ENCODE results near the gene HJV. TPM values are rescaled to one million over a fixed set of nuclear protein-coding genes. Genes with fewer than 3 reads are reported as not detected.
"Not testable (repeated sequence)": the region's sequence is repeated elsewhere in the genome, so short reads cannot be mapped to it uniquely, and the experiment has no call there.

HJV gene, protein sequence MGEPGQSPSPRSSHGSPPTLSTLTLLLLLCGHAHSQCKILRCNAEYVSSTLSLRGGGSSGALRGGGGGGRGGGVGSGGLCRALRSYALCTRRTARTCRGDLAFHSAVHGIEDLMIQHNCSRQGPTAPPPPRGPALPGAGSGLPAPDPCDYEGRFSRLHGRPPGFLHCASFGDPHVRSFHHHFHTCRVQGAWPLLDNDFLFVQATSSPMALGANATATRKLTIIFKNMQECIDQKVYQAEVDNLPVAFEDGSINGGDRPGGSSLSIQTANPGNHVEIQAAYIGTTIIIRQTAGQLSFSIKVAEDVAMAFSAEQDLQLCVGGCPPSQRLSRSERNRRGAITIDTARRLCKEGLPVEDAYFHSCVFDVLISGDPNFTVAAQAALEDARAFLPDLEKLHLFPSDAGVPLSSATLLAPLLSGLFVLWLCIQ
- total RNA-seq: not detected

DNA sequence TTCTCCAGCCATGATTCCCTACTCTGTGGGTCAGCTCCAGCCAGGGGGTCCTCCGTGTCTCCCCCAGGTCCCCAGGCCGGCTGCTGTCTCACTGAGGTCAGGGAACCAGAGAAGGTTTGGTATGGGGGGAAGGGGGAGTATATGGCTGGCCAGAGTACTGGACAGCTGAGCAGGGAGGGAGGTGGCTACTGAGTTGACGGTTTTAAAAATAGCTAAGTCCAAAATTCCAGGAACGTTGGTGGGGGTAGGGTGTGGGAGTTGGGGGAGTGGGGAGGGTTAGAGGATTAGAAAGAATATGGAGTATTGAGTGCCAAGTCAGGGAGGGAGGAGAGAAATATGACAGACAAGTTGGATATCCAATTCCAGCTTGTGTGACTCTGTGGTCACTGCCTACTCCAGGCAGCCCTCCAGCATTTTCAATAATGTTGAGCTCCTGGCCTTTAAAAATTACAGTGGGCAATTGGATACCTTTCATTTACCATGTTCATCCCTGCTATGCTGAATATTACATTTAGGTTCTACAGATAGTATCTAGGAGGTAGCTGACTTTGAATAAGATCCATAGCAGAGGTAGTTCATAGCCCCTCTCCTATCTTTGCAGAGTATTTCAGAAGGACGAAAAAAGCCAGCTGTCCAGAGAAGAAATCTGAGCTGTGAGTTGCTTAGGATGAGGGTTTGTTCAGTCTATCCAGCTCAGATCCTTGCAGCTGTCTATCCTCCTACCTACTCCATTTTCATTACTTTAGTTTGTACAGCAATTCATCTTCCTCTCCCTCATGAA is at the start of gene HJV:
Gene HJV, minus strand, starts transcription at position 114 of the 781 bp plus-strand sequence. CDS start 1,504 bp downstream, outside the sequence.
- POLR2A ChIA-PET: interaction anchor here (0.7 to 1.8 kb wide), 3 partner anchors 29 to 58 kb away, joined by 3 to 7 read pairs (median 5); partner anchors contain the start of genes ANKRD34A and POLR3GL
- peaks cover 12% of the 10 kb centered on the region for H3K4me1 Mint-ChIP-seq
- peaks cover 75% of the 10 kb centered on the region for H3K27me3 Mint-ChIP-seq
- CTCF ChIA-PET: interaction anchor here (0.6 to 3.3 kb wide), 8 partner anchors 9 to 176 kb away, joined by 3 to 21 read pairs (median 6); partner anchors contain the start of gene NUDT17
- no peaks in the 10 kb centered on the region for H3K9me3 Mint-ChIP-seq
- no peak within 1 kb of the TSS for H3K27ac Mint-ChIP-seq
- no peak for DNase-seq
- H3K36me3 Mint-ChIP-seq (ENCODE audit: low read depth): no peaks in the 10 kb centered on the region
- H3K4me3 Mint-ChIP-seq: no peak within 1 kb of the TSS

DNA sequence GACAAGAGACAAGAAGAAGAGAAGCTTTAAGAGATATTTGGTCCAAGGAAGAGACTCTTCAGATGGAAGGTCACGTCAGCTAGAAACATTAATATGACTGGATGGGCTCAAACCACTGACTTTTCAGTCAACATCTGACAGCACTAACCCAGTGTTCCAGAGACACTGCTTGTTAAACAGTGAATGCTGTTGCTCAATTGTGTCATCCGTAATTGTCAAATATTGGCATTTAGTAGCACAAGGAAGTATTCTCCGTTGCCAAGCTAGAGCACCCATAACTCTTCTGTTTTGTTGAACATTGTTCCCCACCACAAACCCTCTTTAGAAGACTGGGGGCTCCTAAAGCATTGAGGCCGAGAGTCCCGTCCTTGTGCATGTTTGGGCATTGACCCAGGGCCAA is 37.6 kb upstream of the HJV start:
- H3K27ac Mint-ChIP-seq; H3K9me3 Mint-ChIP-seq; H3K4me1 Mint-ChIP-seq; POLR2A ChIA-PET; CTCF ChIA-PET; DNase-seq; H3K27me3 Mint-ChIP-seq; H3K36me3 Mint-ChIP-seq (ENCODE audit: low read depth); H3K4me3 Mint-ChIP-seq: not testable (repeated sequence)

DNA sequence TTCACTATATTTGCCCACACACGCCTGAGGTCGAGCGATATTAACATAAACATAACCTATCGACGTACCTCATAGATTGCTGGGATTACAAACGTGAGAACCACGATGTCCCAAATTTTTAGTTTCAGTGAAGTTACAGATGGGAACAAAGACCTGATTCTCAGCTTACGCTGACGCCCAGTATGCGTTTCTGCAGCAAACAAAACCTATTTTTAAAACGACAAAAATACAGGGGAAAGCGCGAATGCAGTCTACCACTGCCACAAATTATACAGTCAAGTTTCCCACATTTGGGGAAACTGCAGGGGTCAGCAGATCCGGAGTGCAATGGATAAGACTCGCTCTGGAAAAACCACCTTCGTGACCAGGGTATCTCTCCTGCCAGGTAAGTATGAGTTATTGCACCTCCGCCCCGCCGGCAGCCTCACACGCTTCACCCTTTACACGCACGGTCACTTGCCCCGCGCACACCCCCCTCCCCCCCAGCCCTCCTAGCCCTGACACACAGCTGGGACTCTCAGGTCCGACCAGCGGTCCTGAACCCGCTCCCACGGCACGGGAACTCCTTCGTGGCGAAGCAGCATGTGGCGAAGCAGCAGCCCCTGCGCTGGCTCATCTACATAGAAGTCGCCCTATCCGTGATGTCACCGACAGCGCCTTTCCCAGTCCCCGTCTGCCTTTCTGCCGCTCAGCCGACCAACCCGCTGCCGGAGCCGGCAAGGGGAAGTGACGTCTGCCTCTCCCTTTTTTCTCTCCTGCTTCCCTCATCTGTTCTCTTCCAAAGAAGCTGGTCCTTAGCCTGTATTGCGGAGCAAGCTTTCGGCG is 30.5 kb upstream of the HJV start:
- H3K36me3 Mint-ChIP-seq (ENCODE audit: low read depth); H3K9me3 Mint-ChIP-seq; H3K27me3 Mint-ChIP-seq: not testable (repeated sequence)
- POLR2A ChIA-PET: interaction anchor here (0.6 to 8.7 kb wide), 31 partner anchors 9 to 1506 kb away, joined by 3 to 267 read pairs (median 5); partner anchors contain the start of genes ANKRD34A, HJV, ITGA10 and LIX1L
- H3K4me1 Mint-ChIP-seq: peaks cover 32% of the 10 kb centered on the region
- peak; percentile 84 for DNase-seq
- H3K27ac Mint-ChIP-seq: peak overlapping the region; percentile 92
- peak overlapping the region; percentile 76 for H3K4me3 Mint-ChIP-seq
- CTCF ChIA-PET: interaction anchor here (0.6 to 2.8 kb wide), 5 partner anchors 14 to 160 kb away, joined by 3 to 15 read pairs (median 4); no protein-coding TSS in a partner anchor

DNA sequence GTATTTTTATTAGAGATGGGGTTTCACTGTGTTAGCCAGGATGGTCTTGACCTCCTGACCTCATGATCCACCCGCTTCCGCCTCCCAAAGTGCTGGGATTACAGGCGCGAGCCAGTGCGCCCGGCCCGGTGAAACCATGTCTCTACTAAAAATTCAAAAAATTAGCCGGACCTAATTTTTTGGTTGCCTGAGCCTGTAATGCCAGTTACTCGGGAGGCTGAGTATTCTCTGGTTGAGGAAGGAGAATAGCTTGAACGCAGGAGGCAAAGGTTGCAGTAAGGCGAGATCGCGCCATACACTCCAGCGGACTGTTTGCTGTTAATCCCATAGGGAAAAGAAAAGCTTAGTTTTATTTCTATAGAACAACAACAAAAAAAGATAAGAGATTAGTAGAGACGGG is 29.9 kb upstream of the HJV start:
- peak overlapping the region; percentile 76 for H3K4me3 Mint-ChIP-seq
- peaks cover 32% of the 10 kb centered on the region for H3K4me1 Mint-ChIP-seq
- ChIA-PET POLR2A (interaction anchor here (0.6 to 8.7 kb wide), 29 partner anchors 8 to 1505 kb away, joined by 3 to 267 read pairs (median 5); partner anchors contain the start of genes ANKRD34A, HJV, ITGA10 and LIX1L), CTCF (interaction anchor here (0.6 to 2.8 kb wide), 5 partner anchors 13 to 160 kb away, joined by 3 to 15 read pairs (median 4); no protein-coding TSS in a partner anchor)
- H3K27ac Mint-ChIP-seq: peak overlapping the region; percentile 92
- H3K36me3 Mint-ChIP-seq (ENCODE audit: low read depth): no peaks in the 10 kb centered on the region
- no peaks in the 10 kb centered on the region for H3K27me3 Mint-ChIP-seq
- no peaks in the 10 kb centered on the region for H3K9me3 Mint-ChIP-seq
- no peak for DNase-seq

DNA sequence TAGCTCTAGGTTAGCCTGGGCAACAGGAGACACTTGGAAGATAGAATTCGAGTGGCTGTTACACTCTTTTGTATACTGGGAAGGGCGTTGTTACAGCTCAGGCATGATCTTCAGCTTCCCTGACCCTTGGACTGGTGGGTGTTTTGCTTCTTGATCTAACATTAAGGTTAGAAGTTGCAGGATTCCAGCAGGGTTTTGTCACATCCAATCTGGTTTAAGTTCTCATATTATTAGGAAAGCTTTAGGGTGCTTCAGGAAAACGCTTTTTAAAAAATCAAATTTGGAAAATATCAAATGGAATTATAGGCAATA is 29.1 kb upstream of the HJV start:
- DNase-seq; H3K27ac Mint-ChIP-seq; H3K27me3 Mint-ChIP-seq; H3K36me3 Mint-ChIP-seq (ENCODE audit: low read depth); H3K4me3 Mint-ChIP-seq; H3K9me3 Mint-ChIP-seq: not testable (repeated sequence)
- POLR2A ChIA-PET: interaction anchor here (1.3 to 8.7 kb wide), 4 partner anchors 14 to 123 kb away, joined by 3 to 267 read pairs (median 5); partner anchors contain the start of genes HJV and RBM8A
- H3K4me1 Mint-ChIP-seq: peaks cover 32% of the 10 kb centered on the region
- CTCF ChIA-PET: interaction anchor here (1.4 to 2.8 kb wide), 2 partner anchors 12 to 15 kb away, joined by 3 to 15 read pairs; no protein-coding TSS in a partner anchor

DNA sequence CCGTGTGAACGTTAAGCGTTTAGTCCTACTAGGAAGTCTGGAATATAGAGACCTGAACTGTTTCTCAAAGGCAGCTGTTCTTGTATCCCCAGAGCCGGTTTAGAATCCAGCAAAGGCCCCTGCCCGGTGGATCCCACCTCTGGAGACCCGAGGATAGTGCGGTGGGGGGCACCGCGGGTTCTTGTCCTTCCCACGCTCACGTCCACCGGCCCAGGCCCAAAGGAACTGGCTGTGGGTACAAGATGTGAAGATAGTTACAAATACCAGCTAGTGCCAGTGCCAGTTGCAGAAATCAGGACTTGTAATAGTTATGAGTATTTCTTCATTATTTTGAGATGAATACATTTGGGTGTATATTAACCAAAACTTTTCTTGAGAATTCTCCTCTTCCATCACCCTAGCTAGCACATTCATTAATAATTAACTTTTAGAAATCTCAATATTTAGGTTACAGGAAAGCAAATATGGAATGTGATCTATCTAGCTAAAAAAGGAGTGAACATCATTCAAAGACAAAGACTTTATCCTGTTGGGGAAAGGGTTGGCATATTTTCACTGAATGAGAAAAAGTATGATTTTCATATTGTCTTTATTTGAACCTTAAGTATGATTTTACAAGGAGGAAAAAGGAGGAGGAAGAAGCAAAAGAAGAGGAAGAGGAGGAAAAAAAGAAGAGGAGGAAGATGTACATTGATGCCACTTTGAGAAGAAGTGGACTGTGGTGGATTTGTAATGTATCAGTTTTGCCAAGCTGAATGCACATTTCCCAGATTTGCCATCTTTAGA is 28.5 kb upstream of the HJV start:
- H3K4me1 Mint-ChIP-seq: peaks cover 32% of the 10 kb centered on the region
- H3K36me3 Mint-ChIP-seq (ENCODE audit: low read depth); DNase-seq; H3K27me3 Mint-ChIP-seq; H3K4me3 Mint-ChIP-seq; H3K27ac Mint-ChIP-seq; H3K9me3 Mint-ChIP-seq: not testable (repeated sequence)
- CTCF ChIA-PET: interaction anchor here (1.4 to 2.8 kb wide), 2 partner anchors 12 to 15 kb away, joined by 3 to 15 read pairs; no protein-coding TSS in a partner anchor
- POLR2A ChIA-PET: interaction anchor here (1.3 to 8.7 kb wide), 4 partner anchors 14 to 122 kb away, joined by 3 to 267 read pairs (median 5); partner anchors contain the start of genes HJV and RBM8A

DNA sequence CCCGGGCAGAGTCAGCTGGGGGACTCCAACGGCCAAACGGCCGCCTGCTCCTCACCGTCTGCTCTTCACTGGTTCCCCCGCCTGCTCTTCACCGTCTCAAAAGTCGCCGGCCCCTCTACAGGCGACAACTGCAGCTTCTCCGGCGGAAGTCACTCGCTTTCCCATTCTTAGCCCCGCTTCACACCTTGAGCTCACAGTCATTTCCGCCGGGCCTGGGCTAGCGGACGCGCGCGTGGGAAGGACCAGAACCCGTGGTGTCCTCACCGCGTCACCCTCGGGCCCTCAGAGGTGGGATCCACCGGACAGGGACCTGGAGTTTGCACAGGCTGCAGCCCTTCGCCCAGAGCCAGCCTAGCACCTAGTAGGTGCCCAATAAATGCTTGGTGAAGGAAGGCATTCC is 27.9 kb upstream of the HJV start:
- no peak overlapping the region for H3K27ac Mint-ChIP-seq
- no peaks in the 10 kb centered on the region for H3K27me3 Mint-ChIP-seq

DNA sequence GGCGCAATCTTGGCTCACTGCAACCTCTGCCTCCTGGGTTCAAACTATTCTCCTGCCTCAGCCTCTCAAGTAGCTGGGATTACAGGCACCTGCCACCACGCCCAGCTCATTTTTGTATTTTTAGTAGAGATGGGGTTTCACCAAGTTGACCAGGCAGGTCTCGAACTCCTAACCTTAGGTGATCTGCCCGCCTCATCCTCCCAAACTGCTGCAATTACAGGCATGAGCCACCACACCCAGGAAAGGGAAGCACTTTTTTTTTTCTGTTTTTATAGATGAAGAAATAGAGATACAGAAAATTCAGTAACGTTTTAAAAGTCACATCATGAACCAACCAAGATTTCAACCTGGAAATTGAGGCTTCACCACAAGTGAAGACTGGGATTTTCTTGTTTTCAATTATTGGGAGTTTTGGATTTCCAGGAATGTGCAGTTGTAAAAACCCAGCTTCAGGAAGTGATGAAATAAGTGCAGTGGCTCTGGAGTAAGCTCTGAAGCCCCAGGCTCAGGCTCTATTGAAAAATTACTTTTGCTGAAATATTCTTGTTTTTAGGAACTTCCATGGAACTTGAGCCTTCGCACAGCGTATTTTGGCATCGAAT is 27.1 kb upstream of the HJV start:
- CTCF ChIA-PET: interaction anchor here (1.2 kb wide), 1 partner anchor 16 kb away, joined by 4 read pairs; no protein-coding TSS in a partner anchor
- not testable (repeated sequence) for DNase-seq; H3K27me3 Mint-ChIP-seq; H3K27ac Mint-ChIP-seq; H3K36me3 Mint-ChIP-seq (ENCODE audit: low read depth); H3K9me3 Mint-ChIP-seq; H3K4me3 Mint-ChIP-seq
- H3K4me1 Mint-ChIP-seq: peaks cover 32% of the 10 kb centered on the region
- POLR2A ChIA-PET: interaction anchor here (1.0 to 8.7 kb wide), 3 partner anchors 12 to 85 kb away, joined by 3 to 267 read pairs (median 3); no protein-coding TSS in a partner anchor

More for the DNA sequence above, 27.9 kb upstream of the HJV start:
- DNase-seq: no peak
- peaks cover 32% of the 10 kb centered on the region for H3K4me1 Mint-ChIP-seq
- no peak overlapping the region for H3K4me3 Mint-ChIP-seq
- no peaks in the 10 kb centered on the region for H3K36me3 Mint-ChIP-seq (ENCODE audit: low read depth)
- ChIA-PET POLR2A (interaction anchor here (1.5 to 8.7 kb wide), 2 partner anchors 13 to 72 kb away, joined by 3 to 267 read pairs; no protein-coding TSS in a partner anchor), CTCF (interaction anchor here (1.4 to 2.8 kb wide), 2 partner anchors 11 to 14 kb away, joined by 3 to 15 read pairs; no protein-coding TSS in a partner anchor)
- H3K9me3 Mint-ChIP-seq: no peaks in the 10 kb centered on the region

DNA sequence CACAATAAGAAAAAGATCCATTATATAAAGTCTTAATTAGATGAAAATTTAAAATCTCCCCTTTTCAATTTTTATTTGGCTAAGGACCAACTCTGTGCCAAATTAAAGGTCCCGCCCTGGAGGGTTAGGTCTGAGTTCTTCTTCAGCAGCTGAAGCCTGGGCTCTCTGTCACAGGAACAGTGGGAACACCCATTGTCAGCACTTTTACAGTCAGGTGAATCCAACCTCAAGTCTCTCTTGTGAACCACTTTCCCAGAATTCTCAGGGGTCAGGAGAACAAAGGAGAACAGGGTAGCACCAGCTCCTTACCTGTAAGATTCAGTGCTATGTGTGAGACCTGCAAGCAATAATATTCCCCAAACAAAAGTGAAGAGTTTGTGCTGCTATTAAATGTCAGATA is 25.1 kb upstream of the HJV start:
- POLR2A ChIA-PET: interaction anchor here (8.7 kb wide), 1 partner anchor 10 kb away, joined by 267 read pairs; no protein-coding TSS in a partner anchor
- H3K4me1 Mint-ChIP-seq: peaks cover 25% of the 10 kb centered on the region

DNA sequence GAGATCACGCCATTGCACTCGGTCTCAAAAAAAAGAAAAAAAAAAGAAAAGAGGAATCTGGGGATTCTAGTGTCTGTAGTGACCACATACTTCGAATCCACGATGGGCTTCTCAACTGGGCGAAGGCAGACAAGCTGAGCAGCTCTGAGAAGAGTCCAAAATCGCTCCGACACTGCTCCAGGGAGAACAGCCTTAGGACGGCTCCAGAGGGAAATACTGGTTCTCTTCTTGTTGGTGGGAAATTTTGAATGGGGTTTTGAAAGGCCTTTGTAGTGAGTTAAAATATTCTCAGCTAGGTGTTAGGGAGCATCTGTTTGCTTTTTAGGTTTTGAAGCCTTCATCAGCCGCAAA is 18.3 kb upstream of the HJV start:
- CTCF ChIA-PET: interaction anchor here (1.1 to 5.5 kb wide), 4 partner anchors 11 to 130 kb away, joined by 4 to 47 read pairs (median 10); partner anchors contain the start of gene ITGA10
- Mint-ChIP-seq H3K4me1 (peaks cover 37% of the 10 kb centered on the region), H3K27me3 (peaks cover 7% of the 10 kb centered on the region), H3K4me3 (peak overlapping the region; percentile 90), H3K36me3 (ENCODE audit: low read depth) (peaks cover 6% of the 10 kb centered on the region), H3K27ac (no peak overlapping the region), H3K9me3 (no peaks in the 10 kb centered on the region)
- POLR2A ChIA-PET: interaction anchor here (0.6 to 10.5 kb wide), 7 partner anchors 10 to 194 kb away, joined by 3 to 267 read pairs (median 4); partner anchors contain the start of genes LIX1L and NUDT17
- DNase-seq: no peak

More for the DNA sequence above, 25.1 kb upstream of the HJV start:
- Mint-ChIP-seq H3K27me3 (no peaks in the 10 kb centered on the region), H3K36me3 (ENCODE audit: low read depth) (no peaks in the 10 kb centered on the region), H3K27ac (no peak overlapping the region), H3K9me3 (no peaks in the 10 kb centered on the region), H3K4me3 (no peak overlapping the region)
- DNase-seq: no peak
- CTCF ChIA-PET: interaction anchor here (1.1 kb wide), 1 partner anchor 201 kb away, joined by 6 read pairs; the partner anchor contains the start of gene NUDT17
